SK-N-SH (cell line): ENCODE results near the gene KNSTRN. TPM values are rescaled to one million over a fixed set of nuclear protein-coding genes. Genes with fewer than 3 reads are reported as not detected.

Experiments
- CTCF ChIA-PET: fragments of 300-600, 350-600 bp; formaldehyde crosslinking; extraction: SDS; loops from one replicate; lab custom pipeline; 2021; lab: Yijun Ruan, JAX
- POLR2A ChIA-PET: fragments of 350-600 bp; sonication (Branson Sonifier 250); formaldehyde crosslinking; extraction: SDS; loops from one replicate; lab custom pipeline; 2020; ENCODE audit warnings: antibody characterized with exemption, inconsistent platforms; lab: Yijun Ruan, JAX
- DNase-seq: peaks from one replicate; pipeline ENCODE4 v3.0.0; 2012
- H2AFZ ChIP-seq: fragments of 200-600 bp; sonication (generic); 2 replicates; pipeline ENCODE4 v1.8.1; 2016; ENCODE audit warnings: antibody characterized with exemption, mild to moderate bottlenecking, low read depth
- H3F3A ChIP-seq: fragments of 200-600 bp; sonication (generic); replicated peaks from 2 replicates; pipeline ENCODE3; 2016; ENCODE audit warnings: antibody characterized with exemption, mild to moderate bottlenecking; ENCODE audit not compliant: insufficient read depth
- H3K27ac ChIP-seq, 2 experiments: fragments of 200-500 bp in 1 of 2; fragments of 200-600 bp in 1 of 2; sonication (Bioruptor generic) in 1 of 2; sonication (generic), shearing (Covaris generic) in 1 of 2; 2 replicates each; pipeline versions ENCODE4 v1.5.1 to v1.6.1; 2014 to 2016; ENCODE audit warnings: low read depth in 2 of 2, inconsistent platforms in 1 of 2, low read length in 1 of 2, mild to moderate bottlenecking in 1 of 2, mixed read lengths in 1 of 2
- H3K27me3 ChIP-seq: fragments of 200-600 bp; sonication (generic), shearing (Covaris generic); 2 replicates; pipeline ENCODE4 v1.6.1; 2016; ENCODE audit warnings: mixed run types; ENCODE audit not compliant: insufficient read depth
- H3K36me3 ChIP-seq, 2 experiments: fragments of 200-500 bp in 1 of 2; fragments of 200-600 bp in 1 of 2; sonication (Bioruptor generic) in 1 of 2; sonication (generic) in 1 of 2; replicated peaks in 1 of 2; 2 replicates each; pipeline versions ENCODE3 to v1.5.1; 2014 to 2016; ENCODE audit warnings: low read length in 1 of 2, mild to moderate bottlenecking in 1 of 2; ENCODE audit not compliant: insufficient read depth in 2 of 2, control insufficient read depth in 1 of 2
- H3K4me1 ChIP-seq, 2 experiments: fragments of 200-500 bp in 1 of 2; fragments of 200-600 bp in 1 of 2; sonication (Bioruptor generic) in 1 of 2; sonication (generic), shearing (Covaris generic) in 1 of 2; 2 replicates each; pipeline versions ENCODE4 v1.5.1 to v1.6.1; 2014 to 2016; ENCODE audit warnings: low read depth in 1 of 2, low read length in 1 of 2, mixed run types in 1 of 2; ENCODE audit not compliant: insufficient read depth in 2 of 2, control insufficient read depth in 1 of 2
- H3K4me2 ChIP-seq: fragments of 200-600 bp; sonication (generic), shearing (Covaris generic); 2 replicates; pipeline ENCODE4 v1.6.1; 2017; ENCODE audit warnings: mixed run types
- H3K4me3 ChIP-seq, 2 experiments: fragments of 200-500 bp in 1 of 2; fragments of 200-600 bp in 1 of 2; sonication (Bioruptor generic) in 1 of 2; sonication (generic), shearing (Covaris generic) in 1 of 2; 2 replicates each; pipeline versions ENCODE4 v1.5.1 to v1.8.1; 2014 to 2016; ENCODE audit warnings: low read depth in 2 of 2, inconsistent platforms in 1 of 2, low read length in 1 of 2, mild to moderate bottlenecking in 1 of 2, mixed read lengths in 1 of 2, moderate library complexity in 1 of 2
- H3K79me2 ChIP-seq: fragments of 200-600 bp; sonication (generic); 2 replicates; pipeline ENCODE4 v1.8.1; 2017; ENCODE audit warnings: mild to moderate bottlenecking; ENCODE audit not compliant: insufficient read depth
- H3K9ac ChIP-seq: fragments of 200-600 bp; sonication (generic); 2 replicates; pipeline ENCODE4 v1.6.1; 2017; ENCODE audit warnings: mixed run types
- H3K9me2 ChIP-seq: fragments of 200-600 bp; sonication (generic); 2 replicates; pipeline ENCODE4 v1.6.1; 2017; ENCODE audit warnings: mixed run types
- H3K9me3 ChIP-seq: fragments of 200-600 bp; sonication (generic); 2 replicates; pipeline ENCODE4 v1.6.1; 2017; ENCODE audit warnings: mixed run types, mild to moderate bottlenecking, moderate library complexity
- H4K20me1 ChIP-seq: fragments of 200-600 bp; sonication (generic); 2 replicates; pipeline ENCODE4 v1.6.1; 2017; ENCODE audit warnings: mild to moderate bottlenecking, mixed run types; ENCODE audit not compliant: insufficient read depth
- CHD2 ChIP-seq: fragments of 150-350 bp; IDR thresholded peaks from 2 replicates; pipeline ENCODE4 v1.6.1; 2018; ENCODE audit warnings: low read length; ENCODE audit not compliant: partially characterized antibody
- ELF1 ChIP-seq: IDR thresholded peaks from 2 replicates; pipeline ENCODE4 v1.4.0; 2012
- EZH2phosphoT487 ChIP-seq: fragments of 200-600 bp; sonication (generic); IDR thresholded peaks from 2 replicates; pipeline ENCODE4 v1.6.1; 2017; ENCODE audit warnings: low read depth, mixed run types, mild to moderate bottlenecking, antibody characterized with exemption, moderate library complexity, borderline replicate concordance
- FOXJ3 ChIP-seq: sonication (generic); formaldehyde crosslinking; IDR thresholded peaks from 2 replicates; pipeline ENCODE4 v1.5.1; 2020; ENCODE audit warnings: mild to moderate bottlenecking, missing genetic modification reagents
- FOXM1 ChIP-seq: IDR thresholded peaks from 2 replicates; pipeline ENCODE4 v1.4.0; 2012; ENCODE audit warnings: low read depth, mild to moderate bottlenecking
- JUND ChIP-seq: IDR thresholded peaks from 2 replicates; pipeline ENCODE4 v1.4.0; 2012
- RAD21 ChIP-seq: IDR thresholded peaks from 2 replicates; pipeline ENCODE4 v1.6.1; 2012; ENCODE audit warnings: mild to moderate bottlenecking, low read length
- RCOR1 ChIP-seq: fragments of 150-350 bp; IDR thresholded peaks from 2 replicates; pipeline ENCODE4 v1.6.1; 2017; ENCODE audit warnings: antibody characterized with exemption, low read length
- RFX5 ChIP-seq: IDR thresholded peaks from 2 replicates; pipeline ENCODE4 v1.6.1; 2012; ENCODE audit warnings: mild to moderate bottlenecking, improper control_type of control experiment, low read length
- TCF12 ChIP-seq: IDR thresholded peaks from 2 replicates; pipeline ENCODE4 v1.4.0; 2012
- TEAD4 ChIP-seq: IDR thresholded peaks from 2 replicates; pipeline ENCODE4 v1.4.0; 2012; ENCODE audit warnings: mild to moderate bottlenecking, borderline replicate concordance; ENCODE audit not compliant: insufficient read depth
- YY1 ChIP-seq: IDR thresholded peaks from 2 replicates; pipeline ENCODE4 v1.4.0; 2012; ENCODE audit warnings: low read depth, mild to moderate bottlenecking
- WGBS: methylation state at CpG from one replicate; pipeline ENCODE4 v1.1.6; 2017; ENCODE audit warnings: low lambda C conversion rate; 5-methylcytosine and 5-hydroxymethylcytosine counted together
- polyA plus RNA-seq, 3 experiments: library from polyadenylated mRNA; depleted of rRNA; stranded (reverse); fragments of >200 nt; gene quantifications; 2 replicates each; pipeline ENCODE4 v1.2.3, GENCODE V29; 2012
- TF ChIP-seq, protein P1 (sequence below): IDR thresholded peaks from 2 replicates; pipeline ENCODE4 v1.6.1; 2012; ENCODE audit warnings: mild to moderate bottlenecking, low read depth, low read length, moderate library complexity
- TF ChIP-seq, protein P2 (sequence below): fragments of 150-350 bp; IDR thresholded peaks from 2 replicates; pipeline ENCODE4 v1.6.1; 2017; ENCODE audit warnings: antibody characterized with exemption, low read length, low read depth, borderline replicate concordance
- TF ChIP-seq, protein P3 (sequence below): IDR thresholded peaks from 2 replicates; pipeline ENCODE4; 2012
- TF ChIP-seq, protein P4 (sequence below): IDR thresholded peaks from 2 replicates; pipeline ENCODE4 v1.4.0; 2012; ENCODE audit warnings: low read depth, borderline replicate concordance

Gene KNSTRN
- polyA plus RNA-seq, 1 of the 3 experiments (the other 2 are of a cell fraction) = 25.5 TPM

DNA sequence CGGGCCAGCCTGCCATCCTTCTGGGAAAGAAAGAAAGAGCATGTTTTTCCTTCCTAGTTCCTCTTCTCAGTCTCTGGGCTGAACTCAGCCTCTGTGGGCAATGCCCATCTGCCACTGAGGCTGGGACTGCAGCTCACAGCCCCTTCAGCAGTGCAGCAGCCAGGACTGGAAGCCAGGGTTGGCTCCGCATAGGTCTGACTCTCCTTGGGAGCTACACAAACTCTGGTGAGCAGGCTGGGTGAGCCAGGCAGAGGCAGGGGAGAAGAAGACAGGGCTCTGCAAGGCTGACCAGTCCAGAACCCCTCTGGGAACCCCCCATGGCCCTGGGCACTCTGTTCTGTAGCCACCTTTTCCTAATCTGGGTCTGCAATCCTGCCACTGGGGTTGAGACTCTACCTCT is 20.9 kb upstream of the KNSTRN start:
- H3K9me3 ChIP-seq = no peaks in the 10 kb centered on the region
- no peak overlapping the region for H2AFZ ChIP-seq
- DNase-seq = no peak
- H3K4me2 ChIP-seq = no peak overlapping the region
- no peak overlapping the region for H3K9ac ChIP-seq
- WGBS = 100% methylated on average over 1 of the region's 2 CpGs
- H3K9me2 ChIP-seq = no peaks in the 10 kb centered on the region
- H3K27ac ChIP-seq = no peak overlapping the region
- H3F3A ChIP-seq = peaks cover 6% of the 10 kb centered on the region
- CTCF ChIA-PET = interaction anchor here (0.9 to 70.6 kb wide), 3 partner anchors 7 to 47 kb away, joined by 3 to 2194 read pairs (median 12); partner anchors contain the start of genes ANKRD63, CCDC9B, INAFM2 and PLCB2
- 0 out of 2 replicates have a peak, but pooled peaks cover 11% of the 10 kb centered on the region for H3K27me3 ChIP-seq
- no peaks in the 10 kb centered on the region for H3K36me3 ChIP-seq
- no peak overlapping the region for H3K4me3 ChIP-seq
- H4K20me1 ChIP-seq = no peaks in the 10 kb centered on the region
- H3K4me1 ChIP-seq = peaks cover 0 to 26% of the 10 kb centered on the region in 2 experiments; a peak in 2 of 4 replicates
- H3K79me2 ChIP-seq = no peaks in the 10 kb centered on the region
- POLR2A ChIA-PET = no interaction called here
- TF ChIP-seq ELF1 = no peak
- TF ChIP-seq RCOR1 = no peak
- TF ChIP-seq TEAD4 = no peak
- TF ChIP-seq, protein P1, sequence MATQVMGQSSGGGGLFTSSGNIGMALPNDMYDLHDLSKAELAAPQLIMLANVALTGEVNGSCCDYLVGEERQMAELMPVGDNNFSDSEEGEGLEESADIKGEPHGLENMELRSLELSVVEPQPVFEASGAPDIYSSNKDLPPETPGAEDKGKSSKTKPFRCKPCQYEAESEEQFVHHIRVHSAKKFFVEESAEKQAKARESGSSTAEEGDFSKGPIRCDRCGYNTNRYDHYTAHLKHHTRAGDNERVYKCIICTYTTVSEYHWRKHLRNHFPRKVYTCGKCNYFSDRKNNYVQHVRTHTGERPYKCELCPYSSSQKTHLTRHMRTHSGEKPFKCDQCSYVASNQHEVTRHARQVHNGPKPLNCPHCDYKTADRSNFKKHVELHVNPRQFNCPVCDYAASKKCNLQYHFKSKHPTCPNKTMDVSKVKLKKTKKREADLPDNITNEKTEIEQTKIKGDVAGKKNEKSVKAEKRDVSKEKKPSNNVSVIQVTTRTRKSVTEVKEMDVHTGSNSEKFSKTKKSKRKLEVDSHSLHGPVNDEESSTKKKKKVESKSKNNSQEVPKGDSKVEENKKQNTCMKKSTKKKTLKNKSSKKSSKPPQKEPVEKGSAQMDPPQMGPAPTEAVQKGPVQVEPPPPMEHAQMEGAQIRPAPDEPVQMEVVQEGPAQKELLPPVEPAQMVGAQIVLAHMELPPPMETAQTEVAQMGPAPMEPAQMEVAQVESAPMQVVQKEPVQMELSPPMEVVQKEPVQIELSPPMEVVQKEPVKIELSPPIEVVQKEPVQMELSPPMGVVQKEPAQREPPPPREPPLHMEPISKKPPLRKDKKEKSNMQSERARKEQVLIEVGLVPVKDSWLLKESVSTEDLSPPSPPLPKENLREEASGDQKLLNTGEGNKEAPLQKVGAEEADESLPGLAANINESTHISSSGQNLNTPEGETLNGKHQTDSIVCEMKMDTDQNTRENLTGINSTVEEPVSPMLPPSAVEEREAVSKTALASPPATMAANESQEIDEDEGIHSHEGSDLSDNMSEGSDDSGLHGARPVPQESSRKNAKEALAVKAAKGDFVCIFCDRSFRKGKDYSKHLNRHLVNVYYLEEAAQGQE = no peak
- TF ChIP-seq FOXJ3 (CRISPR knock-in tag) = no peak
- TF ChIP-seq CHD2 = no peak
- TF ChIP-seq FOXM1 = no peak

DNA sequence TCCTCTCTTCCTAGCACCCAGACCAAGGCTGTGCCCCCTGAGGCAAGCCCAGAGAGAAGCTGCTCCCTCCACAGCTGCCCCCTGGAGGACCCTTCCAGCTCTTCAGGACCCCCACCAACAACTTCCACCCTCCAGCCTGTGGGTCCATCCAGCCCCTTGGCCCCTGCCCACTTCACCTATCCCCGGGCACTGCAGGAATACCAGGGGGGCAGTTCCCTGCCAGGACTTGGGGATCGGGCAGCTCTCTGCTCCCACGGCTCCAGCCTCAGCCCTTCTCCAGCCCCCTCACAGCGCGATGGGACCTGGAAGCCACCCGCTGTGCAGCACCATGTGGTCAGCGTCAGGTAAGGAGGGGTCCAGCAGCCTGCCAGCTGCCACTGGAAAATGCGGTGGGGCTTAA is 18.9 kb upstream of the KNSTRN start:
- H3K9me3 ChIP-seq = no peaks in the 10 kb centered on the region
- H4K20me1 ChIP-seq = no peaks in the 10 kb centered on the region
- WGBS = 94% methylated on average over 5 of the region's 8 CpGs
- CTCF ChIA-PET = interaction anchor here (1.2 to 70.6 kb wide), 2 partner anchors 10 to 49 kb away, joined by 3 to 2194 read pairs; partner anchors contain the start of genes ANKRD63, CCDC9B, INAFM2 and PLCB2
- H3K4me3 ChIP-seq = no peak overlapping the region
- DNase-seq = no peak
- no peak overlapping the region for H3K9ac ChIP-seq
- H3K4me2 ChIP-seq = no peak overlapping the region
- H3K79me2 ChIP-seq = no peaks in the 10 kb centered on the region
- H3K9me2 ChIP-seq = no peaks in the 10 kb centered on the region
- 0 out of 2 replicates have a peak, but pooled peaks cover 11% of the 10 kb centered on the region for H3K27me3 ChIP-seq
- no peak overlapping the region for H2AFZ ChIP-seq
- H3K4me1 ChIP-seq = peaks cover 0 to 26% of the 10 kb centered on the region in 2 experiments; a peak in 1 of 4 replicates
- no peaks in the 10 kb centered on the region for H3F3A ChIP-seq
- no peaks in the 10 kb centered on the region for H3K36me3 ChIP-seq
- POLR2A ChIA-PET = no interaction called here
- TF ChIP-seq YY1 (no peak), TCF12 (no peak), JUND (no peak), RFX5 (no peak), EZH2phosphoT487 (no peak), RAD21 (no peak)
- TF ChIP-seq, protein P2, sequence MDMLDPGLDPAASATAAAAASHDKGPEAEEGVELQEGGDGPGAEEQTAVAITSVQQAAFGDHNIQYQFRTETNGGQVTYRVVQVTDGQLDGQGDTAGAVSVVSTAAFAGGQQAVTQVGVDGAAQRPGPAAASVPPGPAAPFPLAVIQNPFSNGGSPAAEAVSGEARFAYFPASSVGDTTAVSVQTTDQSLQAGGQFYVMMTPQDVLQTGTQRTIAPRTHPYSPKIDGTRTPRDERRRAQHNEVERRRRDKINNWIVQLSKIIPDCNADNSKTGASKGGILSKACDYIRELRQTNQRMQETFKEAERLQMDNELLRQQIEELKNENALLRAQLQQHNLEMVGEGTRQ = no peak
- TF ChIP-seq, protein P3, sequence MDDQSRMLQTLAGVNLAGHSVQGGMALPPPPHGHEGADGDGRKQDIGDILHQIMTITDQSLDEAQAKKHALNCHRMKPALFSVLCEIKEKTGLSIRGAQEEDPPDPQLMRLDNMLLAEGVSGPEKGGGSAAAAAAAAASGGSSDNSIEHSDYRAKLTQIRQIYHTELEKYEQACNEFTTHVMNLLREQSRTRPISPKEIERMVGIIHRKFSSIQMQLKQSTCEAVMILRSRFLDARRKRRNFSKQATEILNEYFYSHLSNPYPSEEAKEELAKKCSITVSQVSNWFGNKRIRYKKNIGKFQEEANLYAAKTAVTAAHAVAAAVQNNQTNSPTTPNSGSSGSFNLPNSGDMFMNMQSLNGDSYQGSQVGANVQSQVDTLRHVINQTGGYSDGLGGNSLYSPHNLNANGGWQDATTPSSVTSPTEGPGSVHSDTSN = no peak
- TF ChIP-seq, protein P4, sequence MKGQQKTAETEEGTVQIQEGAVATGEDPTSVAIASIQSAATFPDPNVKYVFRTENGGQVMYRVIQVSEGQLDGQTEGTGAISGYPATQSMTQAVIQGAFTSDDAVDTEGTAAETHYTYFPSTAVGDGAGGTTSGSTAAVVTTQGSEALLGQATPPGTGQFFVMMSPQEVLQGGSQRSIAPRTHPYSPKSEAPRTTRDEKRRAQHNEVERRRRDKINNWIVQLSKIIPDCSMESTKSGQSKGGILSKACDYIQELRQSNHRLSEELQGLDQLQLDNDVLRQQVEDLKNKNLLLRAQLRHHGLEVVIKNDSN = no peak
- TF ChIP-seq, all 33 proteins: peak for 0
- no peak overlapping the region for H3K27ac ChIP-seq
